ENCODE data around the gene PI4KA. TPM values are rescaled to one million over a fixed set of nuclear protein-coding genes. Genes with fewer than 3 reads are reported as not detected.
"Not testable (repeated sequence)": the region's sequence is repeated elsewhere in the genome, so short reads cannot be mapped to it uniquely, and the experiment has no call there.

The PI4KA gene
- total RNA-seq, 4 donors from 2014 or later = 76.5 to 164 (median 115) TPM

DNA sequence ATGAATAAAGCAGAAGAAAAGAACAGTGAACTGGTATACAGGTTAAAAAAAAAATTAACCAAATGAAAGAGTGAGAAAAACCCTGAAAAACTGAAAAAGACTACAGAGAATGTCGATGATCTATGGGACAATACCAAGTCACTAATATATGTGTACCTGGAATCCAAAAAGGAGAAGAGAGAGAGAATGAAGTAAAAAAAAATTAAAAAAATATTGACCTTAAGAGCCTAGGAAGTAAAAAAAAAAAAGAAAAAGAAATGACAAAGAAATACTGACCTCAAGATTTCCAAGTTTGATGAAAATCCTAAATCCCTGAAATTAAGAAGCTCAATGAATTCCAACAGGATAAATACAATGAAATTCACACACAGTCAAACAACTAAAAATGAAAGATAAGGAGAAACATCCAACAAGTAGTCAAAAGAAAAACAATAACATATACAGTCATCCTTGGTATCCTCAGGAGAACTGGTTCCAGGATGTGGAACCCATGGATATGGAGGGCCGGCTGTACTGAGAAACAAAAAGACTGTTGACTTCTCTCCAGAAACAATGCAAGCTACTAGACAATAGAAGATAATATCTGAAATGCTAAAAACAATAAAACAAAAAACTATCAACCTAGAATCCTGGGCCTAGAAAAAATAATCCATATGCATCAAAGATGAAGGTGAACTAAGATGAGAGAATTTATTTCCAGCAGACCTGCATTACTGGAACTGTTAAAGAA, 118.2 kb downstream of the PI4KA start:
- TF ChIP-seq, protein P1, sequence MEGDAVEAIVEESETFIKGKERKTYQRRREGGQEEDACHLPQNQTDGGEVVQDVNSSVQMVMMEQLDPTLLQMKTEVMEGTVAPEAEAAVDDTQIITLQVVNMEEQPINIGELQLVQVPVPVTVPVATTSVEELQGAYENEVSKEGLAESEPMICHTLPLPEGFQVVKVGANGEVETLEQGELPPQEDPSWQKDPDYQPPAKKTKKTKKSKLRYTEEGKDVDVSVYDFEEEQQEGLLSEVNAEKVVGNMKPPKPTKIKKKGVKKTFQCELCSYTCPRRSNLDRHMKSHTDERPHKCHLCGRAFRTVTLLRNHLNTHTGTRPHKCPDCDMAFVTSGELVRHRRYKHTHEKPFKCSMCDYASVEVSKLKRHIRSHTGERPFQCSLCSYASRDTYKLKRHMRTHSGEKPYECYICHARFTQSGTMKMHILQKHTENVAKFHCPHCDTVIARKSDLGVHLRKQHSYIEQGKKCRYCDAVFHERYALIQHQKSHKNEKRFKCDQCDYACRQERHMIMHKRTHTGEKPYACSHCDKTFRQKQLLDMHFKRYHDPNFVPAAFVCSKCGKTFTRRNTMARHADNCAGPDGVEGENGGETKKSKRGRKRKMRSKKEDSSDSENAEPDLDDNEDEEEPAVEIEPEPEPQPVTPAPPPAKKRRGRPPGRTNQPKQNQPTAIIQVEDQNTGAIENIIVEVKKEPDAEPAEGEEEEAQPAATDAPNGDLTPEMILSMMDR (IDR thresholded peaks at IDR 0.05) = no peak

GRCh38 chr22:20738394-20739089, 120.1 kb downstream of the PI4KA start:
- 84 to 88% methylated on average over 12 of the region's 12 CpGs for WGBS, 2 donors

More for the DNA sequence above, 118.2 kb downstream of the PI4KA start:
- H3K9me3 ChIP-seq = peaks cover 0 to 3% (median 0%) of the 10 kb centered on the region in 4 donors
- no peaks in the 10 kb centered on the region for H3K4me1 ChIP-seq
- DNase-seq (ENCODE audit: low spot score in 2 of 2) = no peak
- no peak overlapping the region for H3K27ac ChIP-seq
- 85 to 90% methylated on average over 2 of the region's 2 CpGs for WGBS, 2 donors
- H3K27me3 ChIP-seq = no peaks in the 10 kb centered on the region
- peaks cover 0 to 76% (median 5%) of the 10 kb centered on the region in 3 donors for H3K36me3 ChIP-seq
- no peak overlapping the region for H3K4me3 ChIP-seq

GRCh38 chr22:20736891-20737290, 121.7 kb downstream of the PI4KA start:
- H3K4me1 ChIP-seq; H3K9me3 ChIP-seq; H3K4me3 ChIP-seq; DNase-seq (ENCODE audit: low spot score in 2 of 2); H3K27me3 ChIP-seq; H3K27ac ChIP-seq: not testable (repeated sequence)
- WGBS, 2 donors = 92 to 100% methylated on average over 3 of the region's 3 CpGs
- H3K36me3 ChIP-seq = peaks cover 0 to 54% (median 0%) of the 10 kb centered on the region in 3 donors

More at GRCh38 chr22:20738394-20739089, 120.1 kb downstream of the PI4KA start:
- TF ChIP-seq, protein P1 (IDR thresholded peaks at IDR 0.05) = no peak
- TF ChIP-seq POLR2A (IDR thresholded peaks at IDR 0.05) (no peak), EP300 (IDR thresholded peaks at IDR 0.05) (no peak)
- Histone ChIP-seq H3K27me3 (no peaks in the 10 kb centered on the region), H3K27ac (no peak overlapping the region), H3K4me1 (no peaks in the 10 kb centered on the region), H3K9me3 (peaks cover 0 to 3% (median 0%) of the 10 kb centered on the region in 4 donors), H3K36me3 (peaks cover 0 to 59% (median 5%) of the 10 kb centered on the region in 3 donors), H3K4me3 (no peak overlapping the region)
- no peak for DNase-seq (ENCODE audit: low spot score in 2 of 2)

DNA sequence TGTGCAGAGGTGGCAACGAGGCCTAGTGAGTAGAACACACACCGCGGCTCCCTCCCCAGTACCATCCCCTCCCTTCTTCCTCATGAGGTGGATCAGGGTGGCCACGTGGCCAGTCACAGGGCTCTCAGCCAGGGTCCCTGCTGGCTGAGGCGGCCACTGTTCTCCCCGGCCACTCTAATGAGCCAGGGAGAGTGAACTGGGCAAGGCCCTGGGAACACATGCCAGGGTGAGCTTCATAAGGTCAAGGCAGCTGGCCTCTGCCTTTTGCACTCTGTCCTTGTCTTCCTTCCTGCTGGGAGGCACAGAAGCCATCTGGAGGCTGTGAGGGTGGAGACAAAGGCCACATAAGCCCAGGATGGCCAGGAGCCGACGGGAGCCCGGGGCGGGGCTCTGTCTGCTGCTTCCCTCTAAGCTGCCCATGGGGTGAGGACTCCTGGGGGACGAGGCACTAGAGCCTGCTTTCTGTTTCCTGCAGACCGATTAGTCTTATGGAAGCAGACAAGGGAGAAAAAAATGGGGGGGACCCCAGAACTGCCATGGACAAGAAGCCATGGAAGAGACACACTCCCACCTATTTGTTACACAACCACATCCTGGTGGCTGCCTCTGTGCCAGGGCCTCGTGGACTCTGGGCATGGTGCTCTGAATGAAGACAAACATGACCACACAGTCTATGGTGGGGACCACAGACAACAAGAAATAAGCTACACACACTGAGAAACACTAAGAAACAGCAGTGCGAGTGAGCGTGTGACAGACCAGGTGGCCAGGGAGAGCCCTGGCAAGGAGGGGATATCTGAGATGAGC, 123.1 kb downstream of the PI4KA start:
- DNase-seq (ENCODE audit: low spot score in 2 of 2); H3K4me3 ChIP-seq; H3K27me3 ChIP-seq; H3K27ac ChIP-seq; H3K9me3 ChIP-seq; H3K4me1 ChIP-seq: not testable (repeated sequence)
- H3K36me3 ChIP-seq = peaks cover 0 to 53% (median 7%) of the 10 kb centered on the region in 3 donors
- 68% methylated on average over 9 of the region's 15 CpGs for WGBS, 2 donors

DNA sequence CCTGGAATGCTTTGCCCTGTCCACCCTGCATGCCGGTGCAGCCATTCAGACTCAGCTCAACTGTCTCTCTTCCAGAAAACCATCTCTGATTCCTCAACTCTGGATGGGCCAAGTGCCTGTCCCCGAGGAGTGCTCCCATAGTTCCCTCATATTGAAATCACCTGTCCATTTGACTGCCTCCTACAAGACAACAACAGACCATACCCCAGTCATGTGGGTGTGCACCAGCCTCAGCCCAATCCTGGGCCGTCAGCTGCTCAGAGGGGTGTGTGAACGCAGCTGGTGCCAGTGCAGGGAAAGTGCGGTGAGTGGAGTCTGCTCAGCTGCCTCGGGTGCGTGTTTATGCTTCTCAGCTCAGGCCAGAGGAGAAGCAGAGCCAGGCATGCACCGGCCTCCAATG, 126.2 kb downstream of the PI4KA start:
- DNase-seq (ENCODE audit: low spot score in 2 of 2); H3K9me3 ChIP-seq; H3K4me1 ChIP-seq; H3K27ac ChIP-seq; H3K4me3 ChIP-seq; H3K27me3 ChIP-seq: not testable (repeated sequence)
- WGBS, 2 donors = 94 to 95% methylated on average over 4 to 6 of the region's 8 CpGs
- peaks cover 0 to 64% (median 10%) of the 10 kb centered on the region in 3 donors for H3K36me3 ChIP-seq

GRCh38 chr22:20729194-20729593, 129.4 kb downstream of the PI4KA start:
- DNase-seq (ENCODE audit: low spot score in 2 of 2) = no peak
- no peaks in the 10 kb centered on the region for H3K27me3 ChIP-seq
- 89 to 95% methylated on average over 12 to 13 of the region's 13 CpGs for WGBS, 2 donors
- no peak overlapping the region for H3K4me3 ChIP-seq
- H3K36me3 ChIP-seq = peaks cover 0 to 88% (median 16%) of the 10 kb centered on the region in 3 donors
- no peak overlapping the region for H3K27ac ChIP-seq
- TF ChIP-seq, protein P1 (IDR thresholded peaks at IDR 0.05) = no peak
- TF ChIP-seq EP300 (IDR thresholded peaks at IDR 0.05) (no peak), POLR2A (IDR thresholded peaks at IDR 0.05) (no peak)
- no peaks in the 10 kb centered on the region for H3K9me3 ChIP-seq
- no peaks in the 10 kb centered on the region for H3K4me1 ChIP-seq

Data from tibial nerve (tissue), 4 donors.